Kidney epithelial cell (primary cell): ENCODE results near the gene ABCB9. TPM values are rescaled to one million over a fixed set of nuclear protein-coding genes. Genes with fewer than 3 reads are reported as not detected.

ENCODE experiments used
- DNase-seq: peaks from one replicate; pipeline ENCODE4 v3.0.0-alpha.2; 2010; ENCODE audit warnings: low read depth
- H3K27me3 ChIP-seq: 2 replicates; pipeline ENCODE4 v1.6.0; 2011; ENCODE audit warnings: low read length; ENCODE audit not compliant: control insufficient read depth, insufficient read depth
- H3K36me3 ChIP-seq: 2 replicates; pipeline ENCODE4 v1.5.1; 2011; ENCODE audit warnings: low read length; ENCODE audit not compliant: control insufficient read depth, insufficient read depth
- H3K4me3 ChIP-seq: 2 replicates; pipeline ENCODE4 v1.5.1; 2011; ENCODE audit warnings: low read depth, mild to moderate bottlenecking, control low read depth, low read length
- CTCF ChIP-seq: IDR thresholded peaks from 2 replicates; pipeline ENCODE4 v1.5.1; 2011; ENCODE audit warnings: mild to moderate bottlenecking, moderate library complexity, low read length, control low read depth, inconsistent platforms; ENCODE audit not compliant: insufficient read depth, poor library complexity, severe bottlenecking
- total RNA-seq: library from RNA; depleted of rRNA; stranded (reverse); fragments of >200 nt; gene quantifications from 2 replicates; pipeline ENCODE4 v1.2.3, GENCODE V29; 2015

Gene ABCB9
- total RNA-seq, 1 donor from 2014 or later: 10.6 TPM

- Histone ChIP-seq H3K36me3 (no peaks in the 10 kb centered on the region), H3K4me3 (no peak overlapping the region), H3K27me3 (no peaks in the 10 kb centered on the region)
- TF ChIP-seq CTCF: no peak
- DNase-seq: no peak
These were observed 33.7 kb upstream of the ABCB9 start for GRCh38 chr12:122999986-123000420.

GRCh38 chr12:122999196-122999946 is 33.1 kb upstream of the ABCB9 start:
- no peak for TF ChIP-seq CTCF
- H3K27me3 ChIP-seq: no peaks in the 10 kb centered on the region
- no peak overlapping the region for H3K4me3 ChIP-seq
- no peaks in the 10 kb centered on the region for H3K36me3 ChIP-seq
- no peak for DNase-seq

- H3K4me3 ChIP-seq: no peak overlapping the region
- no peak for DNase-seq
- no peaks in the 10 kb centered on the region for H3K36me3 ChIP-seq
- H3K27me3 ChIP-seq: no peaks in the 10 kb centered on the region
- TF ChIP-seq CTCF: no peak
These were observed 32.1 kb upstream of the ABCB9 start for GRCh38 chr12:122998316-122998715.

- H3K36me3 ChIP-seq: no peaks in the 10 kb centered on the region
- H3K27me3 ChIP-seq: no peaks in the 10 kb centered on the region
- H3K4me3 ChIP-seq: no peak overlapping the region
- no peak for TF ChIP-seq CTCF
- DNase-seq: no peak
These were observed 31.3 kb upstream of the ABCB9 start for GRCh38 chr12:122997343-122998250.

- TF ChIP-seq CTCF: no peak
- Histone ChIP-seq H3K36me3 (no peaks in the 10 kb centered on the region), H3K4me3 (no peak overlapping the region), H3K27me3 (no peaks in the 10 kb centered on the region)
- DNase-seq: no peak
These were observed 30.5 kb upstream of the ABCB9 start for GRCh38 chr12:122996621-122997342.
